HG02852 (cell line): Measurements from ENCODE around the gene GPX5.
"Not testable (repeated sequence)": the region's sequence is repeated elsewhere in the genome, so short reads cannot be mapped to it uniquely, and the experiment has no call there.

Experiments used
- ATAC-seq: cut with Tn5 transposase; IDR thresholded peaks from one replicate; pipeline ENCODE4 v1.9.1; 2021; ENCODE audit warnings: mild to moderate bottlenecking, moderate library complexity; ENCODE audit not compliant: unreplicated experiment

GPX5 gene, protein sequence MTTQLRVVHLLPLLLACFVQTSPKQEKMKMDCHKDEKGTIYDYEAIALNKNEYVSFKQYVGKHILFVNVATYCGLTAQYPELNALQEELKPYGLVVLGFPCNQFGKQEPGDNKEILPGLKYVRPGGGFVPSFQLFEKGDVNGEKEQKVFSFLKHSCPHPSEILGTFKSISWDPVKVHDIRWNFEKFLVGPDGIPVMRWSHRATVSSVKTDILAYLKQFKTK

DNA sequence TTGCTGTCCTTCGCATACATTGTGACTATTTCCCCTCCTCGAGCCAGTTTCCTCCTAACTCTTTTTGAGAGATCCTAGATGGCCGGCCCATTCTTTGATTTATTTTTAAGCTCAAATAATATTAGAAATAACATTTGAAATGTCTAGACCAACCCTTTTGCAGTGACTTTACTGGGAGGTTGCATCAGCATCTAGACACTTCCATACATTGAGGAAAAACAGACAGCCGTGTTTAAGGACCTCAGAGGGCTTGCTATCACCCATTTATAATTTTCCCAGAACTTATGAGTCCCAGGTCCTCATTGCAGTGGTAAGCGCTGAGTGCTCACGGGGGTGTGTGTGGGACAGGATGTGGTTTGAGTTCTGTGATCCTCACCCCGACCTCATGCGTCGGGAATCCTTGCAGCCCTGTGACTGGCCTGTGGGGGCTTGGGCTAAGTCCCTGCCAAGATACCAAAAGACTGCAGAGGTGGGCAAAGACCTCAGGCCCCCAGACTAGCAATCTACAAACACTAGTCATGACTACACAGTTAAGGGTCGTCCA, at the start of gene GPX5:
TSS of gene GPX5 (plus strand) at position 386 of the 544 bp plus-strand sequence. CDS start at position 519, 133 bp downstream.
- no peak for ATAC-seq

DNA sequence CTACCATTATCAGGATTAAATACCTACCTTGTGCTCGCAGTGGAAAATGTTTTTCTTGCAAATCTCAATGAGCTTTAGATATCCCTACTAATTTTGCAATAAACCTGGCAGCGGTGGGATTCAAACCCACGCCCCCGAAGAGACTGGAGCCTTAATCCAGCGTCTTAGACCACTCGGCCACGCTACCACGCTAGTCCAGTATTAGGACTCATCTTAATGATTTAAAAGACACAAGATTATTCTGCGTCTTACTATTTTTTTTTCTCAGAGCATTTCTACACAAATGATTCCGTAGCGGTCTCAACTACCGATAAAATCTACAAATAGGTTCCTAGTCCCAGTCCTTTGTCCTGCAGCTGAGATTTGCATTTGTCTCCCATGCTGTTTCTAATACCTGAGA, 47.2 kb upstream of the GPX5 start:
- no peak for ATAC-seq

DNA sequence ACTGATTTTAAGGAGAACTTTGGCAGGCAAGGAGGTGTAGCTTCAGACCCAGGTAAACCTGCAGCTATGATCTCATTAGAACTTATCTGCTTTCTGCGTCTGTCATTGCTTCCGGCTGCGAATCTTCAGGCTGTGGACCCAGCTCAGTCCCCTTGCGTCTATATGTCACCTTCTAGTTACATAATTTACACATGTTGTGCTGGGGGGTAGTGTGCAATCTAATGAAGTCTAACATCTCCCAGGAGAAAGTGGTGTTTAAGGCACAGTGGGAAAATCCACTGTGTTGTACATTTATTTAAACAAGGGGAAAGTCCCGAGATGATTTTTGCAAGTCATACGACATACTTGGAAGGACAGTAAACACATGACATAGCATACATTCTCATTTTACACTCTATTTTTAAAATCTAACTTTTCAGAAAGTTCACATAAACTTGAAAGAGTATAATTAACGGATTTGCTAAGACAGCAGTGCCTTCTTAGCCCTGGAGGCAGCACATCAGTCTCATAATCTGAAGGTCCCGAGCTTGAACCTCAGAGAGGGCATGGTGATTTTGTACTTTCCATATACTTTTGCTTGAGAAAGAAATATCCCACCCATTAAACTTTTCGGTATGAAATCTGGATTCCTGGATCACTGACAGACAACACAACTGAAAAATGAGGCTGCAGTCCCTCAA, 45.3 kb upstream of the GPX5 start:
- ATAC-seq, result no peak

DNA sequence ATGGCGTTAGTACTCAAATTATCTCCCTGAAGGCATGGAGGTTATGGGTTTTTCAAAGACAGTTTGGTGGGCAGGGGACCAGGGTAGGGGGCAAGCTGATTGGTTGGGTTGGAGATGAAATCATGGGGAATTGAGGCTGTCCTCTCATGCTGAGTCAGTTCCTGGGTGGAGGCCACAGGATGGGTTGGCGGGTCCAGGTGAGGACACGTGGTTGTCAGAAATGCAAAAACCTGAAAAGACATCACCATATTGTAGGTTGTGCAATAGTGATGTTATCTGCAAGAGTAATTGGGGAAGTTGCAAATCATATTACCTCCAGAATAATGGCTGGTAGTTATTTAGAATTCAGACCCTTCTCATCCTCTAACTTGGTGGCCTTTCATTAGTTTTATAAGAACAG, 40.2 kb upstream of the GPX5 start:
- ATAC-seq, result no peak

DNA sequence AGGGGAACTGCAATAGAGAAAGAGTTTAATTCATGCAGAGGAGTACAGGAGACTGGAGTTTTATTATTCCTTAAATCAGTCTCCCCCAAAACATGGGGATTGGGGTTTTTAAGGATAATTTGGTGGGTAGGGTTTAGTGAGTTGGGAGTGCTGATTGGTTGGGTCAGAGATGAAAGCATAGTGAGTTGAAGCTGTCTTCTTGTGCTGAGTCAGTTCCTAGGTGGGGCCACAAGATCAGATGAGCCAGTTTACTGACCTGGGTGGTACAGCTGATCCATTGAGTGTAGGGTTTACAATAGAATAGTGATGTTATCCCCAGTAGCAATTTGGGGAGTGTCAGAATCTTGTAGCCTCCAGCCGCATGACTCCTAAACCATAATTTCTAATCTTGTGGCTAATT, 39.1 kb upstream of the GPX5 start:
- no peak for ATAC-seq

DNA sequence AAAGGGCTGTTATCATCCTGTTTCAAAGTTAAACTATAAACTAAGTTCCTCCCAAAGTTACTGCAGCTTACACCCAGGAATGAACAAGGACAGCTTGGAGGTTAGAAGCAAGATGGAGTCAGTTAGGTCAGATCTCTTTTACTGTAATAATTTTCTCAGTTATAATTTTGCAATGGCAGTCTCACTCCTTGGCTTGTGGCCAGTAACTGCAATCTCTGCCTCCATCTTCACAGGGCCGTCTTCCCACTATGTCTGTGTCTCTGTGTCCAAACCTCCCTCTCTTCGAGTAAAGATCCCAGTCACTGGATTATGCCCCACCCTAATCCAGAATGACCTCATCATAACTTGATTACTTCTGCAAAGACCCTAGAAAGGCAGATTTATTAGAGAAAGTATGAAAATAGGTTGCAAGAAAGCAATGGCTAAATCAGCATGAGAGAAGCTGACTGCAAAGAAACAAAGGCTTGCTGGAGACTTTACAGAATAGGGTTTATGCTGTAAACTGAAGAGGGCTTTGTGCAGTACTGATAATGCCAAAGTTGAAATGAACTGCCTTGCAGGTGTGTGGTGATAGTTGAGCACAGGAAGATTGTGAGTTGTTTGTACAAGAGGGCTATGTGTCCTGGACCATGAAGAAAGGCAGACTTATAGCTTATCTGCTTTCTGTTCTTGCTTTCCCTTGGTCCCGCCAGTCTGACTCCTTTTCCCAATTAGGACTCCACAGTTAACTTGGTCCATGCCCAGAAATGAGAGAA, 38.5 kb upstream of the GPX5 start:
- no peak for ATAC-seq

DNA sequence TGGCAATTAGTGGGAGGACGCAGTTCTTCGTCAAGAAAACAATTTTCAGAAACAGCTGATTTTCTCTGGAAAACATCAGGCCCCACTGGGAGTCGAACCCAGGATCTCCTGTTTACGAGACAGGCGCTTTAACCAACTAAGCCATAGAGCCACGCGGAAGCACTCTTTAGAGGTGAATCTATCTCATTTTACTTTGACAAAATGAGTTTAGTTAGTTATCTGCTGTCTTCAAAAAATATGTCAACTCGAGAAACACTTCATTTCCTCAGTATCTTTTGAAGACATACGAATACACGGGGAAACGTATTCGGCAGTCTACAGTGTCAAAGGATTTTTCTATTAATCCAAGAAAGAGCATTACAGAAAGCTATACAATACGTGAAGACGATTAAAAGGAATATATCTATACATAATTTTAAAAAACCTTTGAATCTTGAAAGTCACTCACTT, 36.7 kb upstream of the GPX5 start:
- ATAC-seq, result no peak

DNA sequence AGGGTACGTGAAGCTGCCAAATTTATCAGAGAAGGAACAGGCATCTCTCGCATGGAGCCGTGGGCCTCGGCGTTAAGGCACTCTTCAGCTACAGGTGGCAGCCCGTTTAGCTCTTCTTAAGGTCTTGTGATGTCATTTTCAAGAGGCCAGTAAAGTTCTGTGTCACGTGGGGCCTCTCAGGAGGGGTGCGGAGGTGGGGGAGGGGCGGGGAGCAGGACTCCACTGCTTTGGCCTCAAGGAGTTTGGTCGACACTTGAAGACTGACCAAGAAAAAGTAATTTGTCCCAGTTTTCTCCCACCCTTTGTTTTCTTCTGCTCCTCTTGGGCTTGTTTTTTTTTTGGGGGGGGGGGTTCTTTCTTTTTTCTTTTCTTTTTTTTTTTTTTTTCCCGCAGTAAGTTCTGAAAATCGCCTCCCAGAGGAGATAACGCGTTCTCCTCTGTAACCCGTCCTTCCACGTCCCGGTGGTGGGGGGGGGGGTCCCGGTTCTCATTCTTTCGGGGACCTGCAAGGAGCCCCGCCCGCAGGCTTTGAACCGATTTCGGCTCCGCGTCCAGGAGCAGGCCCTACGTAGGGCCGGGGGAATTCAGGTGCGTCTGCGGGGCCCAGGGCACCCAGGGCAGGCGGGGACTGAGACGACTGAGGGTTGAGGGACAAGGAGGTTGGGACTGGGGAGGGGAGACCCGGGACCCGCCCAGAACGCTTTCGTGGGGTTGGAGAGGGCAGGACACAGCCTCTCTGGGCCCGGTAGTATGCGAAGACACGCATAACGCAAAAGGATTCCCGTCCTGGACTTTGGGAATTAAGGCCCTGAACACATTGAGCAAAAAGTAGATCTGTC, 36.1 kb upstream of the GPX5 start:
- peak; percentile 66 for ATAC-seq

DNA sequence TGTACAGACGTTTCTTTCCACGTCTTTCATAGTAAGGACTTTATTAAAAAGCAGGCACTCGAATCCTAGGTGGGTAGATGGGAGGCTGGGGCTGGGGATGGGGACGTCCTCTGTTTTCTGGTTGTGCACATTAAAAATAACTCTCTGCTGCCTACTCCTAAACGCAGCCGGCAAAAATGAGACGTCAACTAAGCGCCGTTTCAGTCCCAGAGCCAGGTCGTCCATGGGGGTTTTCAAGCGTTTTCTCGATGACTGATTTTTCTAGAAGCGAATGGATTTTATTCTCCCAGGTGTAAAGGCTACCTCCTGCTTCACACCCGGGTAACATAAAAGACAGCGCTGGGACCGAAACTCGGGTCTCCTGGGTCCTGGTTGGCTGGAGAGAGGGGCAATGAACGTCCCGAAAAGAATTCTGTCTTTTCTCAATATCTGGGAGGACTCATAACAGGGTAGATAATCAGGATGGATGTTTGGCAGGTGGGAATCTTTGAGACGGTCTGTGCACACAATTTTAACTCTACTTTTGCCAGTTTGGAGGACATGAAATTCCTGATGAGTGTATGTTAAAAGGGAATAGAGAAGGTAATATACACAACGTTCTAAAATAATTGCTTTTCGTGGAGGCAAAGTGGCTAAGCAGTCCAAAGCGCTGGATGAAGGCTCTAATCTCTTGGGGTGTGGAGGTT, 35.3 kb upstream of the GPX5 start:
- peak; percentile 33 for ATAC-seq

DNA sequence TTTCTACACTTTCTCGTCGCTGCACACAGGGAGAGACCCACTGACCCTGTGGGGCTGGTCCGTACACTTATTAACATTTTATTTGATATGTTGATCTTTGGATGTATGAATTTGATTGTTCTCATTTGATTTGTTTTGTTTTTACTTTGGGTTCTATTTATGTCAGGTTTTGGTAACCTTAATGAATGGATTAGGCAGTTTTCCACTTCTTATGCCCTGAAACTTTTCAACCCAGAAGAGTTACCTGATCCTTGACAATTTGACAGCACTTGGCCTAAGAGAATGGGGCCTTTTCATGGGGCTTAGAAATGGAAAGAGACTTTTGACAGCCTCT, 33.7 kb upstream of the GPX5 start:
- ATAC-seq, result no peak

DNA sequence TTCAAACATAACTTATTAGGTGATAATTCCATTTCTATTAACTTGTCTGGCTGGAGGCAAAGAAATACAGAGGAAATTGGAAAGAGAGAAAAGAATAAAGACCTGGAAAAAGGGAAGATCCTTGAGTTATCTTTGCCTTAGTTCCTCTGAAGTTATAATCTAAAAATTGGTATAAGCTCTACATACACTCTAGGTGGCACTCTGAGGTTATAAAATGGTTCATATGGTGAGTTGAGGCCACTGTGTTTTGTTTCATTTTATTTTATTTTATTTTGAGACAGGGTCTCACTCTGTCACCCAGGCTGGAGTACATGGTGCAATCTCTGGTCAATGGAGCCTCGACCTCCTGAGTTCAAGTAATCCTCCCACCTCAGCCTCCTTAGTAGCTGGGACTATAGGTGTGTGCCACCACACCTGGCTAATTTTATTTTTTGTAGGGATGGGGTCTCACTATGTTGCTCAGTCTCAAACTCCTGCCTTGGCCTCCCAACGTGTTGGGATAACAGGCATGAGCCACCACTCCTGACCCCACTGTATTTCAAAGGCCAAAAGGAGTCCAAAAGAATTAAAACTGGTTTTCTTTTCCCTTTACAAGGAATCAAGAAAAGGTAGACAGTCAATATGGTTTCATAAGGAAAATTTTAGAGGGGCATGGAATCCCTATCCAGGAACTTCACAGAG, 29.4 kb upstream of the GPX5 start:
- ATAC-seq, result no peak

DNA sequence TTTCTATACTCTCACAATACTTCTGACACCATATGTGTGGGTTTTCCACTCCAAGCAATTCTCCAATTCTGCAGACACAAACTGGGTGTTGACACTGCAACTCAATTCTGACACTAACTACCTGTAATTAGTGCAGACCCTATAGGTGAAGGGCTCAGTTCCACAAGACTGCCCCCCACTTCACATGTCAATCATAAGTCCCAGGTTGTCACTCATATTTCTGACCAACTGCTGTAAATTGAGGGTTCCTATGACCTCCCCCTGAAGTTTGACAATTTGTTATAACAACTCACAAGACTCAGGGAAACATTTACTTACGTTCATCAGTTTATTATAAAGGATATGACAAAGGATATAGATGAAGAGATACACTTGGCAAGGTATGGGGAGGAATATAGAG, 28.4 kb upstream of the GPX5 start:
- no peak for ATAC-seq

DNA sequence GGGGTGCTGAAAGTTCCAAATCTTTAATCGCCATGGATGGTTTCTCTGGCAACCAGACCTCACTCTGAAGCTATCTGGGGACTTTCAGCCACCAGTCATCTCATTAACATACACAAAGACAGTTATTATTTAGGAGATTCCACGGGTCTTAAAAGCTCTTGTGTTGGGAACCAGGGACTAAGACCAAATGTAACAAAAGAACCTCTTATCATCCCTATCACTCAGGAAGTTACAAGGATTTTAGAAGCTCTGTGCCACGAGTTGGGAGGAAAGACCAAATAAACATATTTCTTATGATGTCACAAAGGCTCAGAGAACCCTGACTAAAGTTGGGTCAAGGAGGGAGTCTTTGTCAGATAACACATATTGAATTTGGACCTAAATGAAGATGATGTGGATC, 27.8 kb upstream of the GPX5 start:
- no peak for ATAC-seq

DNA sequence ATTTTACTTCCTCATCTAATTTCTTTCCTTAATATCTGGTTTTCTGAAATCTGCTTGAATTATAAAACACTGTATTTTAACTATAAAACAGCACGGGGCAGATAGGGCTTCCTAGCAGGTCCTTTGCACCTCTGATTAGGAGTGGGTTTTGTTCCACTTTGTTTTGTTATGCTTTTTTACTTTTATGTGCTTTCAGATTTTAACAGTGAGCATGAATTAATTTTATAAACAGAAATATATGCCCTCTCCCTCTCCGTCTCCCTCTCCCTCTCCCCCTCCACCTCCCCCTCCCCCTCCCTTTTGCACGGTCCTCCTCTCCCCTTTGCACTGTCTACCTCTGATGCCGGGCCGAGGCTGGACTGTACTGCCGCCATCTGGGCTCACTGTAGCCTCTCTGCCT, 24.4 kb upstream of the GPX5 start:
- no peak for ATAC-seq

DNA sequence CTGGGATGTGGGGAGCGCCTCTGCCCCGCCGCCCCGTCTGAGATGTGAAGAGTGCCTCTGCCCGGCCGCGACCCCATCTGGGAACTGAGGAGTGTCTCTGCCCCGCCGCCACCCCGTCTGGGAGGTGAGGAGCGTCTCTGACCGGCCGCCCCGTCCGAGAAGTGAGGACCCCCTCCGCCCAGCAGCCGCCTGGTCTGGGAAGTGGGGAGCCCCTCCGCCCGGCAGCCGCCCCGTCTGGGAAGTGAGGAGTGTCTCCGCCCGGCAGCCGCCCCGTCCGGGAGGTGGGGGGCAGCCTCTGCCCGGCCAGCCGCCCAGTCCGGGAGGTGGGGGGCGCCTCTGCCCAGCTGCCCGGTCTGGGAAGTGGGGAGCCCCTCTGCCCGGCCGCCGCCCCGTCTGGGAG, 23.5 kb upstream of the GPX5 start:
- not testable (repeated sequence) for ATAC-seq

DNA sequence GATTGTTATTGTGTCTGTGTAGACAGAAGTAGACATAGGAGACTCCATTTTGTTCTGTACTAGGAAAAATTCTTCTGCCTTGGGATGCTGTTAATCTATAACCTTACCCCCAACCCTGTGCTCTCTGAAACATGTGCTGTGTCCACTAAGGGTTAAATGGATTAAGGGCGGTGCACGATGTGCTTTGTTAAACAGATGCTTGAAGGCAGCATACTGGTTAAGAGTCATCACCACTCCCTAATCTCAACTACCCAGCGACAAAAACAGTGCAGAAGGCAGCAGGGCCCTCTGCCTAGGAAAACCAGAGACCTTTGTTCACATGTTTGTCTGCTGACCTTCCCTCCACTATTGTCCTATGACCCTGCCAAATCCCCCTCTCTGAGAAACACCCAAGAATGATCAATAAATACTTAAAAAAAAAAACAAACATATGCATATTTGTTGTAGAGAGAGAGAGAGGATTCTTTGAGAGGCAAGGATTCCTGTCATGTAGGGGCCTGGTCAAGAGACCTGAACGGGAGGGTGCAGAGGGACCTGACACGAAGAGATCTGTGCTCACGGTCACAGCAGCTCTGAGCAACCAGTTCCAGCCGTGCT, 22.9 kb upstream of the GPX5 start:
- not testable (repeated sequence) for ATAC-seq

DNA sequence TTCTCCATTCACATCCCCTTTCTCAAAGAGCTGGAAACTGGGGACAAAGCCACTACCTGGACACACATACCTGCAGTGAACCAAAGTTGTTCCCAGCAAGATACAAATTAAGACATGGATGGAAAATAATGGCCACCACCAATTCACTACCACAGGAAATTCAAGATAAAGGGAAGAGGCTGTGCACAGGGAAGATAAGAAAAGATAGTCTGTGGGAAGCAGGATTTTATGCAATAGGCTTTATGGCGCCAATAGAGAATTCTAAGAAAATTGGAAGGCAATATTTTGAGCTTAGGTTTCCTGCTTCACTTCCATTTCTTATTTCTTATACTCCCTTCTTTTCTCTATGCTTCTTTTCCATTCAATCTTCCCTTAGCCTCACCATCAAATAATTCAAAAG, 19.9 kb upstream of the GPX5 start:
- ATAC-seq, result no peak

DNA sequence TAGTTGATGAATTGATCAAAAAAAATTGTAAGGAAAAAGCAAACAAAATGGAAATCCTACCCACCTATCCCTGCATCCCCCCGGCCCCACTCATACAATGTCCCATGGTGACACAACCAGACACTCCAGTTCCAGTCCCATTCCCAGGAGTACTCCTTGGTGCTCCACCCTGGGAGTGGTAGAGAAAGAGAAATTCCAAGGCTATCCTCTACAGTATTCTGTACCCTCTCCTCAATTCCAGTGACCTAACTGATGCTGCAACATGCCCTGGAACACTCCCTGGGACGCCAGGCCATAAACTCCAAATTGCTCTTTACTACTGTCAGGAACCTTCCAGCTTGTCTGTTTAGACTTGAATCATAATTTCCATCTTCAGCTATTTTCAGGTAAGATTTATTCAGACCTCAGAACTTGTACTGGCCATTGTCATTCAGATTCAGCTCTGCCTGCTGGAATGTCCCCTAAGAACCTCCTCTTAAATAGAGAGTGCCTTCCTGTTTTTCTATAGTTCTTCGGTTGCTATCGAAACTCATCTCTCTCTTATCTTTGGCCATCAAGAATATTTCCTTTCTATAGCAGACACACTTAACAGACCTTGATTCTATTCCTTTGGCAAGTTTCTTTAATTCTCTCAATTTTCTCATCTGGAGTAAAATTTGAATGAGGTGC, 18.7 kb upstream of the GPX5 start:
- no peak for ATAC-seq
